ENCODE results near the gene PTPRT.

PTPRT gene

GRCh38 chr20:42742926-42743325, 446.8 kb downstream of the PTPRT start (continued):
- no peak for TF ChIP-seq ZNF175 (tag by site-specific recombination; IDR thresholded peaks at IDR 0.05)

DNA sequence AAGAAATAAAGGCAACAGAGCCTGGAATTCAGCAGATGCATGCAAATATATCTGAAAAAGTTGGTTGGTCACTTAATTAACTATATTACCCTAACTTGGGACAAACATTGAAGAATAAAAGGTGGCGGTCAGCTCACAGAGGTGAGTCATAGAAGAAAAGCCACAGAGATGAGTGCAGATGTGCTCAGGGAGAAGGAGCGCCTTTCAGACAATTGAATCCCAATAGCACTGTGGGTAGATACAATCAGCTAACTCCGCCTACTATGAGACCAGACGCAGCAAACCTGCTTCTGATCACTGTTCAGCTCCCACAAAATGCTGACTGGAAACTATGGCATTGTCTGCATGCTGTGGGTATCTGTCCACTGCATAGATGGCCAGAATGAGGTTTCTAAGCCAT, 447.8 kb downstream of the PTPRT start:
- no peak for TF ChIP-seq ZNF174 (tag by site-specific recombination; IDR thresholded peaks at IDR 0.05)
- no peak for TF ChIP-seq ZNF626 (tag by site-specific recombination; IDR thresholded peaks at IDR 0.05)
- no peak for TF ChIP-seq KLF17 (tag by site-specific recombination; IDR thresholded peaks at IDR 0.05)
- TF ChIP-seq YY1 (tag by site-specific recombination; IDR thresholded peaks at IDR 0.05), result no peak
- Histone ChIP-seq H3K27ac (ENCODE audit: extremely low read depth, low read depth, low read length) (no peak overlapping the region), H3K4me3 (ENCODE audit: low read depth, low read length) (no peak overlapping the region), H3K4me1 (ENCODE audit: control insufficient read depth, insufficient read depth, low read length) (no peaks in the 10 kb centered on the region), H3K36me3 (ENCODE audit: control insufficient read depth in 2 of 2, insufficient read depth in 1 of 2, low read length in 2 of 2) (no peaks in the 10 kb centered on the region), H3K9me3 (ENCODE audit: control insufficient read depth, insufficient read depth, low read depth, low read length) (no peaks in the 10 kb centered on the region)
- POLR2A ChIA-PET, result no interaction called here
- CTCF ChIA-PET, result interaction anchor here (0.6 kb wide), 1 partner anchor 130 kb away, joined by 3 read pairs; no protein-coding TSS in a partner anchor

- POLR2A ChIA-PET, result no interaction called here
- H3K27ac ChIP-seq (ENCODE audit: extremely low read depth, low read depth, low read length), result no peak overlapping the region
- no peak overlapping the region for H3K4me3 ChIP-seq (ENCODE audit: low read depth, low read length)
- H3K4me1 ChIP-seq (ENCODE audit: control insufficient read depth, insufficient read depth, low read length), result no peaks in the 10 kb centered on the region
- CTCF ChIA-PET, result interaction anchor here (1.0 kb wide), 1 partner anchor 32 kb away, joined by 3 read pairs; no protein-coding TSS in a partner anchor
- TF ChIP-seq ZNF776 (tag by site-specific recombination; IDR thresholded peaks at IDR 0.05; ENCODE audit: borderline replicate concordance) (no peak), OSR2 (tag by site-specific recombination; IDR thresholded peaks at IDR 0.05) (no peak), ZNF843 (tag by site-specific recombination; IDR thresholded peaks at IDR 0.05) (no peak), ZNF660 (tag by site-specific recombination; IDR thresholded peaks at IDR 0.05) (no peak), ZBTB20 (tag by site-specific recombination; IDR thresholded peaks at IDR 0.05) (no peak), SALL2 (tag by site-specific recombination; IDR thresholded peaks at IDR 0.05; ENCODE audit: borderline replicate concordance) (no peak), ZNF791 (tag by site-specific recombination; IDR thresholded peaks at IDR 0.05) (no peak), SETDB1 (IDR thresholded peaks at IDR 0.05; ENCODE audit: insufficient read length, low read length) (no peak), ZBTB8A (tag by site-specific recombination; IDR thresholded peaks at IDR 0.05) (no peak), REST (tag by site-specific recombination; IDR thresholded peaks at IDR 0.05) (no peak)
- TF ChIP-seq, protein P1, sequence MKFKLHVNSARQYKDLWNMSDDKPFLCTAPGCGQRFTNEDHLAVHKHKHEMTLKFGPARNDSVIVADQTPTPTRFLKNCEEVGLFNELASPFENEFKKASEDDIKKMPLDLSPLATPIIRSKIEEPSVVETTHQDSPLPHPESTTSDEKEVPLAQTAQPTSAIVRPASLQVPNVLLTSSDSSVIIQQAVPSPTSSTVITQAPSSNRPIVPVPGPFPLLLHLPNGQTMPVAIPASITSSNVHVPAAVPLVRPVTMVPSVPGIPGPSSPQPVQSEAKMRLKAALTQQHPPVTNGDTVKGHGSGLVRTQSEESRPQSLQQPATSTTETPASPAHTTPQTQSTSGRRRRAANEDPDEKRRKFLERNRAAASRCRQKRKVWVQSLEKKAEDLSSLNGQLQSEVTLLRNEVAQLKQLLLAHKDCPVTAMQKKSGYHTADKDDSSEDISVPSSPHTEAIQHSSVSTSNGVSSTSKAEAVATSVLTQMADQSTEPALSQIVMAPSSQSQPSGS (tag by site-specific recombination; IDR thresholded peaks at IDR 0.05; ENCODE audit: low read depth), result no peak
- H3K9me3 ChIP-seq (ENCODE audit: control insufficient read depth, insufficient read depth, low read depth, low read length), result no peaks in the 10 kb centered on the region
- no peaks in the 10 kb centered on the region for H3K36me3 ChIP-seq (ENCODE audit: control insufficient read depth in 2 of 2, insufficient read depth in 1 of 2, low read length in 2 of 2)
These were observed 449.4 kb downstream of the PTPRT start for GRCh38 chr20:42740226-42740870.
